Measurements from ENCODE around the gene CTSE. TPM values are rescaled to one million over a fixed set of nuclear protein-coding genes. Genes with fewer than 3 reads are reported as not detected.

Gene CTSE
- total RNA-seq, 1 donor from 2014 or later = 42.0 TPM

- Mint-ChIP-seq H3K9me3 (no peaks in the 10 kb centered on the region), H3K36me3 (no peaks in the 10 kb centered on the region), H3K4me3 (no peak overlapping the region), H3K27ac (no peak overlapping the region), H3K27me3 (peaks cover under 1% of the 10 kb centered on the region), H3K4me1 (ENCODE audit: unreplicated experiment) (peaks cover 5% of the 10 kb centered on the region)
- no peak for DNase-seq (ENCODE audit: extremely low spot score, unreplicated experiment)
- no peak for TF ChIP-seq CTCF (conservative IDR thresholded peaks at IDR 0.05)
Observed at GRCh38 chr1:206049919-206050600, 26.4 kb upstream of the CTSE start.

- no peak for DNase-seq (ENCODE audit: extremely low spot score, unreplicated experiment)
- H3K9me3 Mint-ChIP-seq = no peaks in the 10 kb centered on the region
- no peak overlapping the region for H3K4me3 Mint-ChIP-seq
- TF ChIP-seq CTCF (conservative IDR thresholded peaks at IDR 0.05) = no peak
- H3K4me1 Mint-ChIP-seq (ENCODE audit: unreplicated experiment) = peaks cover 5% of the 10 kb centered on the region
- H3K36me3 Mint-ChIP-seq = no peaks in the 10 kb centered on the region
- no peaks in the 10 kb centered on the region for H3K27me3 Mint-ChIP-seq
- H3K27ac Mint-ChIP-seq = no peak overlapping the region
Observed at GRCh38 chr1:206049293-206049692, 25.6 kb upstream of the CTSE start.

- no peak for TF ChIP-seq CTCF (conservative IDR thresholded peaks at IDR 0.05)
- Mint-ChIP-seq H3K36me3 (no peaks in the 10 kb centered on the region), H3K4me1 (ENCODE audit: unreplicated experiment) (peaks cover 5% of the 10 kb centered on the region), H3K27me3 (no peaks in the 10 kb centered on the region), H3K27ac (no peak overlapping the region), H3K9me3 (no peaks in the 10 kb centered on the region), H3K4me3 (no peak overlapping the region)
- no peak for DNase-seq (ENCODE audit: extremely low spot score, unreplicated experiment)
Observed at GRCh38 chr1:206048582-206048981, 24.9 kb upstream of the CTSE start.

GRCh38 chr1:206047271-206047670 is 23.6 kb upstream of the CTSE start:
- peaks cover 5% of the 10 kb centered on the region for H3K4me1 Mint-ChIP-seq (ENCODE audit: unreplicated experiment)
- no peak for DNase-seq (ENCODE audit: extremely low spot score, unreplicated experiment)
- H3K4me3 Mint-ChIP-seq = no peak overlapping the region
- no peak overlapping the region for H3K27ac Mint-ChIP-seq
- no peaks in the 10 kb centered on the region for H3K27me3 Mint-ChIP-seq
- TF ChIP-seq CTCF (conservative IDR thresholded peaks at IDR 0.05) = no peak
- H3K36me3 Mint-ChIP-seq = no peaks in the 10 kb centered on the region
- H3K9me3 Mint-ChIP-seq = no peaks in the 10 kb centered on the region

- Mint-ChIP-seq H3K27me3 (peaks cover 13% of the 10 kb centered on the region), H3K27ac (no peak overlapping the region), H3K9me3 (no peaks in the 10 kb centered on the region), H3K4me3 (no peak overlapping the region), H3K36me3 (no peaks in the 10 kb centered on the region), H3K4me1 (ENCODE audit: unreplicated experiment) (peaks cover 21% of the 10 kb centered on the region)
- TF ChIP-seq CTCF (conservative IDR thresholded peaks at IDR 0.05) = no peak
- no peak for DNase-seq (ENCODE audit: extremely low spot score, unreplicated experiment)
Observed at GRCh38 chr1:206041640-206042039, 17.9 kb upstream of the CTSE start.
